NCI-H1436 treated with DMSO at 0.1 percent for 48 hours (cell line): ENCODE measurements around the gene LMX1B.
"Not testable (repeated sequence)": the region's sequence is repeated elsewhere in the genome, so short reads cannot be mapped to it uniquely, and the experiment has no call there.

Experiments
- DNase-seq: peaks from one replicate; lab custom pipeline; 2025; lab: John Stamatoyannopoulos, UW

The LMX1B gene

GRCh38 chr9:126613651-126614050 lies at the start of gene LMX1B:
Gene LMX1B, plus strand, starts transcription at chr9:126613928. Its CDS starts 522 bp downstream, at chr9:126614450.
- DNase-seq, result no peak

- no peak for DNase-seq
Observed at GRCh38 chr9:126564128-126564527, 49.6 kb upstream of the LMX1B start.

GRCh38 chr9:126564716-126565115 lies 49.0 kb upstream of the LMX1B start:
- DNase-seq, result no peak

GRCh38 chr9:126565336-126566128 lies 48.2 kb upstream of the LMX1B start:
- DNase-seq, result no peak

GRCh38 chr9:126569036-126569435 lies 44.7 kb upstream of the LMX1B start:
- DNase-seq, result no peak

- DNase-seq, result no peak
Observed at GRCh38 chr9:126578029-126578428, 35.7 kb upstream of the LMX1B start.

GRCh38 chr9:126580319-126580718 lies 33.4 kb upstream of the LMX1B start:
- DNase-seq, result not testable (repeated sequence)

- DNase-seq, result no peak
Observed at GRCh38 chr9:126581893-126582292, 31.8 kb upstream of the LMX1B start.

- DNase-seq, result no peak
Observed at GRCh38 chr9:126582427-126582826, 31.3 kb upstream of the LMX1B start.

GRCh38 chr9:126583144-126583760 lies 30.5 kb upstream of the LMX1B start:
- no peak for DNase-seq

GRCh38 chr9:126584611-126585010 lies 29.1 kb upstream of the LMX1B start:
- no peak for DNase-seq

GRCh38 chr9:126586236-126586635 lies 27.5 kb upstream of the LMX1B start:
- no peak for DNase-seq

- DNase-seq, result no peak
Observed at GRCh38 chr9:126587187-126588185, 26.2 kb upstream of the LMX1B start.

GRCh38 chr9:126588491-126589168 lies 25.1 kb upstream of the LMX1B start:
- DNase-seq, result no peak

GRCh38 chr9:126589349-126589748 lies 24.4 kb upstream of the LMX1B start:
- DNase-seq, result no peak

GRCh38 chr9:126591083-126591482 lies 22.6 kb upstream of the LMX1B start:
- DNase-seq, result no peak

GRCh38 chr9:126591922-126592321 lies 21.8 kb upstream of the LMX1B start:
- DNase-seq, result no peak

- no peak for DNase-seq
Observed at GRCh38 chr9:126592461-126592860, 21.3 kb upstream of the LMX1B start.

GRCh38 chr9:126595982-126596381 lies 17.7 kb upstream of the LMX1B start:
- DNase-seq, result no peak

- no peak for DNase-seq
Observed at GRCh38 chr9:126599047-126599650, 14.6 kb upstream of the LMX1B start.
